Lower leg skin (tissue), 4 donors: ENCODE results near the gene TXNDC16. TPM values are rescaled to one million over a fixed set of nuclear protein-coding genes. Genes with fewer than 3 reads are reported as not detected.

Experiments
- DNase-seq, 2 donors: peaks; one replicate each; pipeline ENCODE4 v3.0.0-alpha.2; 2019; ENCODE audit warnings: low spot score in 2 of 2
- H3K4me3 ChIP-seq: fragments of 200-600 bp; sonication (generic); 2 replicates; pipeline ENCODE4 v1.5.1; 2017; ENCODE audit warnings: mild to moderate bottlenecking, low read depth; ENCODE audit not compliant: poor library complexity, severe bottlenecking
- POLR2A ChIP-seq, 2 donors: fragments of 450-650 bp; IDR thresholded peaks; one replicate each; pipeline ENCODE4 v1.6.1; 2016 to 2017; ENCODE audit warnings: antibody characterized with exemption in 2 of 2, mild to moderate bottlenecking in 1 of 2, moderate library complexity in 1 of 2
- WGBS, 2 donors: methylation state at CpG; one replicate each; pipeline ENCODE4 v1.1.5; 2018; 5-methylcytosine and 5-hydroxymethylcytosine counted together
- intact Hi-C: fragments of 100-400 bp; cut with DNase I; formaldehyde crosslinking; loops from one replicate; pipeline ENCODE4 v1.15.0; 2023; ENCODE audit warnings: low total_unique reads
- total RNA-seq, 4 donors: library from RNA; depleted of rRNA; stranded (reverse); fragments of >200 nt; gene quantifications; one replicate each; pipeline ENCODE4 v1.1.0, GENCODE V29; 2016
- TF ChIP-seq, protein P1 (sequence below), 3 donors: fragments of 450-650 bp; IDR thresholded peaks; one replicate each; pipeline ENCODE4 v1.5.1; 2016; ENCODE audit warnings: antibody characterized with exemption in 3 of 3, mild to moderate bottlenecking in 3 of 3, moderate library complexity in 2 of 3

TXNDC16 gene
- total RNA-seq, 4 donors from 2014 or later, result 7.1 to 8.2 (median 8.1) TPM

DNA sequence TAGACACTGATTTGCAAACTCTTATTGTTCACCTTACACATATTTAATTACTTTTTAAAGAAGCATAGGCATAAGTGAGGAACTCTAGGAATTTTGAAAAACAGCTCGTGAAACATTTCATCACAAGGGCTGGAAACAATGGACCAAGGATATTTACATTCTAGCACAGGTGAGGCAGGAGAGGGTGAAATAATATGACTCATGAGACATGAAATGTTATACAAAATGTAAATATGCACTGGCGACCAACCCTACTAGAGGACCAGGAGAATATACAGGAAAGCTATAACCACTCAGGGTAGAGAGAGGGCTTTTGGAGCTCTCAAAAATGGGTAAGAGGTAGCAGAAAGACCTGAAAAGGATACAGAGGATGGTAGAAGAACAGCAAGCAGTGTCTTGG lies 122.9 kb downstream of the TXNDC16 start:
- no peak for DNase-seq
- intact Hi-C loops, result no loop called here
- no peak overlapping the region for H3K4me3 ChIP-seq
- WGBS, 2 donors, result 92 to 94% methylated on average over 2 of the region's 2 CpGs
- TF ChIP-seq, protein P1, sequence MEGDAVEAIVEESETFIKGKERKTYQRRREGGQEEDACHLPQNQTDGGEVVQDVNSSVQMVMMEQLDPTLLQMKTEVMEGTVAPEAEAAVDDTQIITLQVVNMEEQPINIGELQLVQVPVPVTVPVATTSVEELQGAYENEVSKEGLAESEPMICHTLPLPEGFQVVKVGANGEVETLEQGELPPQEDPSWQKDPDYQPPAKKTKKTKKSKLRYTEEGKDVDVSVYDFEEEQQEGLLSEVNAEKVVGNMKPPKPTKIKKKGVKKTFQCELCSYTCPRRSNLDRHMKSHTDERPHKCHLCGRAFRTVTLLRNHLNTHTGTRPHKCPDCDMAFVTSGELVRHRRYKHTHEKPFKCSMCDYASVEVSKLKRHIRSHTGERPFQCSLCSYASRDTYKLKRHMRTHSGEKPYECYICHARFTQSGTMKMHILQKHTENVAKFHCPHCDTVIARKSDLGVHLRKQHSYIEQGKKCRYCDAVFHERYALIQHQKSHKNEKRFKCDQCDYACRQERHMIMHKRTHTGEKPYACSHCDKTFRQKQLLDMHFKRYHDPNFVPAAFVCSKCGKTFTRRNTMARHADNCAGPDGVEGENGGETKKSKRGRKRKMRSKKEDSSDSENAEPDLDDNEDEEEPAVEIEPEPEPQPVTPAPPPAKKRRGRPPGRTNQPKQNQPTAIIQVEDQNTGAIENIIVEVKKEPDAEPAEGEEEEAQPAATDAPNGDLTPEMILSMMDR (IDR thresholded peaks at IDR 0.05), result no peak
- no peak for TF ChIP-seq POLR2A (IDR thresholded peaks at IDR 0.05)

DNA sequence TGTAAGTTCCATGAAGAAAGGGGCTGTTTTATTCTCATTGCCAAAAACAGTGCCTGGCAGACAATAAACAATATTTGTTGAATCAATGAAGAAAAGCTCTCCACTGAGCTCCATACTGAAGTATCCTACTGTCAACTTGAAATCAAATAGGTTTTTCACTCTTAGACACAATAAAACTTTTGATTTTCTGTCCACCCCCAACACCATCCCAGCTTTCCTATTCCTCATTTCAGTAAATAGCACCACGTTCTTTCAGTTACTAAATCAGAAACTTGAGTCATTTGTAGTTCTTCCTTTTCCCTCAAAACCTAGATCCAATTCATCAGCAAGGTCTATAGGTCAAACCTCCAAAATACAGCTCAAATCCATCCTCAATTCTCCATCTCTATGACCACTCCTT lies 124.8 kb downstream of the TXNDC16 start:
- WGBS, 2 donors, result 80 to 88% methylated on average over 1 of the region's 1 CpG
- H3K4me3 ChIP-seq, result no peak overlapping the region
- TF ChIP-seq, protein P1 (IDR thresholded peaks at IDR 0.05), result no peak
- TF ChIP-seq POLR2A (IDR thresholded peaks at IDR 0.05), result no peak
- intact Hi-C loops, result no loop called here
- no peak for DNase-seq

DNA sequence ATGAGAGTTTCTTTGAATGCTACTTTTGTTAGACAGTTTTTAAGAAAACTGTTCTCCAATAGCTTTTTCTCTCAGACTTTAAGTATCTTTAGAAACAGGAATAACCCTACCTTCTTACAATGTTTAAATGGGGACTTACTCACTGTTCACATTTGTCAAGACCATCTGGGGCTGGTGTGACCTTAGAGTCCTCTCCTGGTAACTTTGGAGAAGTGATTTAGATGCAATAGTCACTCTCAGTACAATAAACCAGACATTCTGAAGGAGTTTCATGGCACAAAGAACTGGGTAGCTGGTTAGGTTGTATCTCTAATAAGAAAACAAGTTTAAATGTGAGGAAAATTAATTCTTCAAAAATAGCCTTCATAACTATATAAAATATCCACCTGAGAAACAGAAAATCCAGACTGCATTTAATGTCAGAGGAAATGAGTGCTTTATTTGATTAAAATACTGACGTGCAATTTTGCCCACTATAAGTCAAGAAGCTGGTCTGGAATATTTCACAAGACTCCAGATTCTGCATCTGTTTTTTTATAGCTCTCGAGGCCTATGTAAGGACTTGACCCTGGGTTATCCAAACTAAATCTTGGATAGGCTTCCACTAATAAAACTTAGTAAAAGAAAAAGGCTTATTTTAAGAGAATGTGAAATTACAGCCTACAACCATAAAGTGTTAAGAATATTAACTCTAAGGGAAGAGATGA lies 129.5 kb downstream of the TXNDC16 start:
- H3K4me3 ChIP-seq, result no peak overlapping the region
- 63 to 72% methylated on average over 2 of the region's 2 CpGs for WGBS, 2 donors
- intact Hi-C loops, result no loop called here
- TF ChIP-seq POLR2A (IDR thresholded peaks at IDR 0.05), result no peak
- TF ChIP-seq, protein P1 (IDR thresholded peaks at IDR 0.05), result no peak
- DNase-seq, result no peak

DNA sequence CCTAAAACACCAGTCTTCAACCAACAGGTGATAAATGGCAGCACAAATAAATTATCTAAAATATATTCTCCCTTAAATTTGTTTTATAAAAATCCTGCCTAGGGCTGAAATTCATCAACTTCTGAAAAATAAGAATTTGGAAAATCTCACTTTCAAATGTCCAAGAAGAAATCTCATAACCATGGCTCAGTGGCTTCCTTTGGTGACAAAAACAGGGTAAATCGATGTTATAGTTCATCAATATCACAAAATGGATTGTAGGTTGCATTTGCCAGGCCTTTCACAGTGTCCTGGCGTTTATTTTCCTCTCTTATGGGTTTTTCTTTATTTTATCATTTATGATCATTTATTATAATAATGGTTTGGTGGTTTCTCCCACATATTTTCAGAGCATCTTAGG lies 135.2 kb downstream of the TXNDC16 start:
- H3K4me3 ChIP-seq, result no peak overlapping the region
- 43 to 91% methylated on average over 2 of the region's 2 CpGs for WGBS, 2 donors
- TF ChIP-seq, protein P1 (IDR thresholded peaks at IDR 0.05), result no peak
- TF ChIP-seq POLR2A (IDR thresholded peaks at IDR 0.05), result no peak
- DNase-seq, result no peak
- intact Hi-C loops, result no loop called here

DNA sequence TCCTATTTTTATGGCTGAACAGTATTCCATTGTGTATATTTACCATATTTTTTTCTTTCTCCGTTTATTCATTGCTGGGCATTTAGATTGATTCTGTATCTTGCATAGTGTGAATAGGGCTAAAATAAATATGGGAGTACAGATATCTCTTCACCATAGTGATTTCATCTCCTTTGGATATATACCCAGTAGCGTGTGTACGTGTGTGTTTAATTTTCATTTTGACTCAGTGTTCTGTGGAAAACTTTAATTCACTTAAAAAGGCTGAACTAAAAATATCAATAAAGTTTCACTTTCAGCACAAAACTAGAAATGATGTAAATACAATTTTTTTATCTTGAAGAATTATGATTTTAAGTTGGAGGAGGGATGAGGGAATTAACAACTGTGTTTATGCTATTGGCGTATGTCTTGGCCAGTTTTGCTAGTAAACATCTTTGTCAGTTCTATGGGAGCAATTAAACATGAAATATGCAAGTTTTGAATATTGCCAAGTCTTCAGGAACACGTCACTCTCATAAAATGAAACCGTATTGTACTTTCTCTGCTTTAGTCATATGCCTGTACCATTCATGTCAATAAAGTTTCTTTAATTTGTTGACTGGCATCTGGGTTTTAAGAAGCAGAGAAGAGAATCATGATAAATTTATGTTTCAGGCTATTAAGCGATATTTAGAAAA lies 138.4 kb downstream of the TXNDC16 start:
- no peak overlapping the region for H3K4me3 ChIP-seq
- TF ChIP-seq, protein P1 (IDR thresholded peaks at IDR 0.05), result no peak
- TF ChIP-seq POLR2A (IDR thresholded peaks at IDR 0.05), result no peak
- intact Hi-C loops, result no loop called here
- 41 to 50% methylated on average over 7 of the region's 7 CpGs for WGBS, 2 donors
- no peak for DNase-seq
